Measurements from ENCODE around the gene GIGYF2.

GIGYF2 gene

GRCh38 chr2:232878855-232879617 is 181.9 kb downstream of the GIGYF2 start:
- DNase-seq (ENCODE audit: low read depth in 3 of 3): no peak

- no peak for DNase-seq (ENCODE audit: low read depth in 3 of 3)
Measured at GRCh38 chr2:232879618-232880494, 182.7 kb downstream of the GIGYF2 start.

GRCh38 chr2:232880764-232881351 is 183.7 kb downstream of the GIGYF2 start:
- DNase-seq (ENCODE audit: low read depth in 3 of 3): no peak

- DNase-seq (ENCODE audit: low read depth in 3 of 3): no peak
Measured at GRCh38 chr2:232882085-232882484, 185.0 kb downstream of the GIGYF2 start.

- no peak for DNase-seq (ENCODE audit: low read depth in 3 of 3)
Measured at GRCh38 chr2:232882505-232883115, 185.5 kb downstream of the GIGYF2 start.

- DNase-seq (ENCODE audit: low read depth in 3 of 3): no peak
Measured at GRCh38 chr2:232883116-232883721, 186.1 kb downstream of the GIGYF2 start.

- DNase-seq (ENCODE audit: low read depth in 3 of 3): no peak
Measured at GRCh38 chr2:232884001-232884421, 186.9 kb downstream of the GIGYF2 start.

GRCh38 chr2:232884549-232885263 is 187.6 kb downstream of the GIGYF2 start:
- DNase-seq (ENCODE audit: low read depth in 3 of 3): no peak

- DNase-seq (ENCODE audit: low read depth in 3 of 3): no peak
Measured at GRCh38 chr2:232885264-232885961, 188.3 kb downstream of the GIGYF2 start.

- no peak for DNase-seq (ENCODE audit: low read depth in 3 of 3)
Measured at GRCh38 chr2:232886176-232886575, 189.0 kb downstream of the GIGYF2 start.

GRCh38 chr2:232886632-232887031 is 189.5 kb downstream of the GIGYF2 start:
- DNase-seq (ENCODE audit: low read depth in 3 of 3): no peak

- no peak for DNase-seq (ENCODE audit: low read depth in 3 of 3)
Measured at GRCh38 chr2:232887171-232887850, 190.2 kb downstream of the GIGYF2 start.

GRCh38 chr2:232888099-232888836 is 191.1 kb downstream of the GIGYF2 start:
- DNase-seq (ENCODE audit: low read depth in 3 of 3): no peak

- DNase-seq (ENCODE audit: low read depth in 3 of 3): no peak
Measured at GRCh38 chr2:232888839-232889529, 191.9 kb downstream of the GIGYF2 start.

- no peak for DNase-seq (ENCODE audit: low read depth in 3 of 3)
Measured at GRCh38 chr2:232889876-232890401, 192.8 kb downstream of the GIGYF2 start.

- DNase-seq (ENCODE audit: low read depth in 3 of 3): no peak
Measured at GRCh38 chr2:232890536-232890895, 193.4 kb downstream of the GIGYF2 start.

GRCh38 chr2:232890896-232891601 is 193.9 kb downstream of the GIGYF2 start:
- DNase-seq (ENCODE audit: low read depth in 3 of 3): no peak

Measured in stimulated activated CD4-positive, alpha-beta T cell treated with anti-CD3 and anti-CD28 coated beads, TNF-alpha, amount 100 ng/mL, for 4 hours (primary cell).